ENCODE data around the gene ITPRIPL2.

ITPRIPL2 gene

GRCh38 chr16:19119564-19119963 lies 5.8 kb downstream of the ITPRIPL2 start:
- DNase-seq (ENCODE audit: low read depth in 1 of 2, low spot score in 1 of 2) = no peak

GRCh38 chr16:19123535-19124178 lies 9.9 kb downstream of the ITPRIPL2 start:
- DNase-seq (ENCODE audit: low read depth in 1 of 2, low spot score in 1 of 2) = no peak

- no peak for DNase-seq (ENCODE audit: low read depth in 1 of 2, low spot score in 1 of 2)
Observed at GRCh38 chr16:19126300-19126699, 12.5 kb downstream of the ITPRIPL2 start.

GRCh38 chr16:19127205-19127604 lies 13.4 kb downstream of the ITPRIPL2 start:
- no peak for DNase-seq (ENCODE audit: low read depth in 1 of 2, low spot score in 1 of 2)

GRCh38 chr16:19127674-19128131 lies 13.9 kb downstream of the ITPRIPL2 start:
- no peak for DNase-seq (ENCODE audit: low read depth in 1 of 2, low spot score in 1 of 2)

- no peak for DNase-seq (ENCODE audit: low read depth in 1 of 2, low spot score in 1 of 2)
Observed at GRCh38 chr16:19128454-19129200, 14.9 kb downstream of the ITPRIPL2 start.

- no peak for DNase-seq (ENCODE audit: low read depth in 1 of 2, low spot score in 1 of 2)
Observed at GRCh38 chr16:19130385-19130784, 16.6 kb downstream of the ITPRIPL2 start.

- DNase-seq (ENCODE audit: low read depth in 1 of 2, low spot score in 1 of 2) = no peak
Observed at GRCh38 chr16:19130852-19131824, 17.4 kb downstream of the ITPRIPL2 start.

GRCh38 chr16:19131825-19132218 lies 18.1 kb downstream of the ITPRIPL2 start:
- DNase-seq (ENCODE audit: low read depth in 1 of 2, low spot score in 1 of 2) = no peak

- DNase-seq (ENCODE audit: low read depth in 1 of 2, low spot score in 1 of 2) = no peak
Observed at GRCh38 chr16:19132255-19132654, 18.5 kb downstream of the ITPRIPL2 start.

GRCh38 chr16:19132898-19133297 lies 19.1 kb downstream of the ITPRIPL2 start:
- no peak for DNase-seq (ENCODE audit: low read depth in 1 of 2, low spot score in 1 of 2)

- DNase-seq (ENCODE audit: low read depth in 1 of 2, low spot score in 1 of 2) = no peak
Observed at GRCh38 chr16:19133600-19133999, 19.8 kb downstream of the ITPRIPL2 start.

GRCh38 chr16:19135201-19135842 lies 21.6 kb downstream of the ITPRIPL2 start:
- no peak for DNase-seq (ENCODE audit: low read depth in 1 of 2, low spot score in 1 of 2)

- no peak for DNase-seq (ENCODE audit: low read depth in 1 of 2, low spot score in 1 of 2)
Observed at GRCh38 chr16:19135896-19136438, 22.2 kb downstream of the ITPRIPL2 start.

- no peak for DNase-seq (ENCODE audit: low read depth in 1 of 2, low spot score in 1 of 2)
Observed at GRCh38 chr16:19136549-19137196, 22.9 kb downstream of the ITPRIPL2 start.

- DNase-seq (ENCODE audit: low read depth in 1 of 2, low spot score in 1 of 2) = no peak
Observed at GRCh38 chr16:19137201-19138128, 23.7 kb downstream of the ITPRIPL2 start.

- no peak for DNase-seq (ENCODE audit: low read depth in 1 of 2, low spot score in 1 of 2)
Observed at GRCh38 chr16:19138601-19139000, 24.8 kb downstream of the ITPRIPL2 start.

- no peak for DNase-seq (ENCODE audit: low read depth in 1 of 2, low spot score in 1 of 2)
Observed at GRCh38 chr16:19139436-19140091, 25.8 kb downstream of the ITPRIPL2 start.

- DNase-seq (ENCODE audit: low read depth in 1 of 2, low spot score in 1 of 2) = no peak
Observed at GRCh38 chr16:19140396-19140795, 26.6 kb downstream of the ITPRIPL2 start.

Data from activated T-helper 1 cell treated with anti-CD3 and anti-CD28 coated beads, Interleukin-2, amount 50 U/mL, for 16 hours (primary cell).